ENCODE measurements around the gene BCAR1.
A peak's percentile ranks its signal among the peaks of the same experiment; 100 is the strongest.
"Not testable (repeated sequence)": the region's sequence is repeated elsewhere in the genome, so short reads cannot be mapped to it uniquely, and the experiment has no call there.

BCAR1 gene

DNA sequence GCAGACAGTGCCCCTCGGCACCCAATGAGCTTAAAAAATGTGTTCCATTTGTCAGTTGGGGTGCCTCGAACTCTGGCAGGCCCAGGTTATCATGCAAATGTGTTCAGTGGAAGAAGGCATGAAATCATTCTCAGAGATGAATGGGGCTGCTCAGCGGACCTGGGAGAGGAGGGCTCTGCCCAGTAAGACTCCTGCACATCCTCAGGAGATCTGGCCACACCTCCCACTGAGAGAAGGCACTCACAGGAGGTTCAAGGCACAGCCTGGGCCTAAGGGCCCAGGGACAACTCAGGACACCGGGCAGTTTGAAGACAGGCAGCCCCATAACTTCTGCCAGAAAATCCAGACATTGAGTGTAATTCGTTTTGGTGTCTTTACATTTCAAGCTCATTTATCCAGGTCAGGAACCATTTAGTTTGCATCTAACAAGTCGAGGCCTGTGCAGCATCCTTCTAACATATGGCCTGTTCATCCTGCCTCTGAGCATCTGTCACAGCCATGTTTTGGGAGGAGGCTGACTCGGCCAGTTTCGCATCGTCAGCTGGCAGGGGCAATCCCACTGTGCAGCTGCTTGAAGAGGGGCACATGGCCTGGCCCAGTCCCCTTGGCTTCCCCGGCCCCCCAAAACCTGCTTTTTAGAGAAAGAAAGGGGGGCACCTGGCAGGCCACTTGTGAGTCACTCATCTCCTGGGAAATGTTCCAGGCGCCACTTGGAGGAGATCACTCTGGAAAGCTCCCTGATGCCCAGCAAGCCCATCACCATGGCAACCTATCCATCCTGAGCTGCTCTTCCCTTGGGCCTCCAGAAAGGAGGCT, 31.2 kb upstream of the BCAR1 start:
- Mint-ChIP-seq H3K9me3 (no peaks in the 10 kb centered on the region), H3K4me3 (no peak overlapping the region), H3K27ac (no peak overlapping the region), H3K27me3 (peaks cover 26 to 77% of the 10 kb centered on the region in 2 donors), H3K4me1 (ENCODE audit: low read depth in 2 of 2) (peaks cover 0 to 3% of the 10 kb centered on the region in 2 donors), H3K36me3 (ENCODE audit: insufficient read depth) (peaks cover 6% of the 10 kb centered on the region)
- DNase-seq (no peak), ATAC-seq (replicated peaks) (no peak)

DNA sequence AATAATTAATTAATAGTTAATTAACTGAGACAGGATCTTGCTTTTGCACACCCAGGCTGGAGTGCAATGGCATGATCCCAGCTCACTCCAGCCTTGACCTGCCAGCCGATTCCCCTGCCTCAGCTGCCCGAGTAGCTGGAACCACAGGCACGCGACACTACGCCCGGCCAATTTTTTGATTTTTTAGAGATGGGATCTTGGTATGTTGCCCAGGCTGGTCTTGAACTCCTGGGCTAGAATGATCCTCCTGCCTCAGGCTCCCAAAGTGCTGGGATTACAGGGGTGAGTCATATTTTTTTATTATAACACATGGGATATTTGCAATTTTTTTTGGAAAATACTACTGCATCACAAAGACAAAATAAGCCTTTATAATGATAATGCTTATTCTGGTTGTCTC, 30.4 kb upstream of the BCAR1 start:
- Mint-ChIP-seq H3K4me3 (no peak overlapping the region), H3K4me1 (ENCODE audit: low read depth in 2 of 2) (no peaks in the 10 kb centered on the region), H3K36me3 (ENCODE audit: insufficient read depth) (peaks cover 5% of the 10 kb centered on the region), H3K9me3 (no peaks in the 10 kb centered on the region), H3K27ac (no peak overlapping the region), H3K27me3 (peaks cover 21 to 75% of the 10 kb centered on the region in 2 donors)
- no peak for ATAC-seq (replicated peaks)
- no peak for DNase-seq

DNA sequence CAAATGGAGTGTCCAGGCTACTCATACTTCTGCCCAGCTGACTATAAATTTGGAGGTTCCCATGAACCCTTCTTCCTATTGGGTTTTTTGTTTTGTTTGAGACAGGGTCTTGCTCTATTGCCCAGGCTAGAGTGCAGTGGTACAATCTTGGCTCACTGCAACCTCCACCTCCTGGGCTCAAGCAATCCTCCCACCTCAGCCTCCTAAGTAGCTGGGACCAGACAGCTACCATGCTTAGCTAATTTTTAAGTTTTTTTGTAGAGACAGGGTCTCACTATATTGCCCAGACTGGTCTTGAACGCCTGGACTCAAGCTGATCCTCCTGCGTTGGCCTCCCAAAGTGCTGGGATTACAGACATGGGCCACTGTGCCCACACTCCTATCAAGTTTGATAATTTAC, 29.6 kb upstream of the BCAR1 start:
- H3K27ac Mint-ChIP-seq; ATAC-seq (replicated peaks); DNase-seq; H3K9me3 Mint-ChIP-seq; H3K4me3 Mint-ChIP-seq; H3K4me1 Mint-ChIP-seq (ENCODE audit: low read depth in 2 of 2); H3K36me3 Mint-ChIP-seq (ENCODE audit: insufficient read depth): not testable (repeated sequence)
- H3K27me3 Mint-ChIP-seq = peaks cover 21 to 73% of the 10 kb centered on the region in 2 donors

DNA sequence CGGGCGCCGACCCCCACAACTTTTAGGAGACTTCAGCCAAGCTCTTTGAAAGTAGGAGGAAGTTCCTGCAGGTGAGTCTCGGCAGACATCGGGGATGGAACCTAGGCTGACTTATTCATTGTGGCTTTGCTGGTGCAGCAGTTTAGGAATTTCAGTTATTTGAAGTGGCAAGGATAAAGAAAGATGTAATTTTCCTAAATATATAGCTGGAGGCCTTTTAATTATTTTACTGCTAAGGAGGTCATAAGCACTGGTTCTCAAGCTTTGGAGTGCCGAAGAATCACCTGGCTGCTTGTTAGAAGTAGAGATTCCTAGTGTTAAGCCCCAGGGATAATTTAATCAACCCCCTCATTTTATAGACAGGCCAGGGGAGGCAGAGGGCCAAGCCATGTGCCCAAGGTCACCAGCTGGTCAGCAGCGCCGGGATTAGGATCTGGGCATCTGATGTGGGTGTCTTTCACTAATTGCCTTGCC, 28.9 kb upstream of the BCAR1 start:
- no peak for ATAC-seq (replicated peaks)
- Mint-ChIP-seq H3K36me3 (ENCODE audit: insufficient read depth) (peaks cover 5% of the 10 kb centered on the region), H3K4me3 (no peak overlapping the region), H3K27ac (no peak overlapping the region), H3K4me1 (ENCODE audit: low read depth in 2 of 2) (no peaks in the 10 kb centered on the region), H3K27me3 (peaks cover 21 to 66% of the 10 kb centered on the region in 2 donors), H3K9me3 (no peaks in the 10 kb centered on the region)
- DNase-seq = no peak

DNA sequence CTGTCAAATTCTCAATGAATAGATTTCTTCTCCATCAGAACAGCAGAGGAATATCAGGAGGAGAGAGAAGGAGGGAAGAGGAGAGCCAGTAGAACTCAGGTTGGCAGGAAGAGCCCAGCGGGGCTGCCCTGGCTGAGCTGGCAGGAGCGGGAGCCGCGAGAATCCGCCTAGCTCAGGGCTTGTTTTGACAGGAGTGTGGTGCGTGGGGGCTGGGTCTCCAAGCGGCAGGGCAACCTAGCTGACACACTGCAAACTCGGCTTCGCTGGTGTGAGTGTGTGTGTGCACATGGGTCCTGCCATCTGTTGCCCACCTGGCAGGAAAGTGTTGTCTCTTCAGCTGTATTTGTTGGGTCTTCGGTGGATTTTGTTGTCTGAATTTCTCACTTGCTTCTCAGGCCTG, 27.9 kb upstream of the BCAR1 start:
- Mint-ChIP-seq H3K4me1 (ENCODE audit: low read depth in 2 of 2) (peaks cover 4 to 5% of the 10 kb centered on the region in 2 donors), H3K27ac (peak overlapping the region in 1 of 2 donors; percentile 36), H3K4me3 (no peak overlapping the region), H3K9me3 (no peaks in the 10 kb centered on the region), H3K27me3 (peaks cover 23 to 69% of the 10 kb centered on the region in 2 donors), H3K36me3 (ENCODE audit: insufficient read depth) (peaks cover 5% of the 10 kb centered on the region)
- no peak for ATAC-seq (replicated peaks)
- DNase-seq = no peak

DNA sequence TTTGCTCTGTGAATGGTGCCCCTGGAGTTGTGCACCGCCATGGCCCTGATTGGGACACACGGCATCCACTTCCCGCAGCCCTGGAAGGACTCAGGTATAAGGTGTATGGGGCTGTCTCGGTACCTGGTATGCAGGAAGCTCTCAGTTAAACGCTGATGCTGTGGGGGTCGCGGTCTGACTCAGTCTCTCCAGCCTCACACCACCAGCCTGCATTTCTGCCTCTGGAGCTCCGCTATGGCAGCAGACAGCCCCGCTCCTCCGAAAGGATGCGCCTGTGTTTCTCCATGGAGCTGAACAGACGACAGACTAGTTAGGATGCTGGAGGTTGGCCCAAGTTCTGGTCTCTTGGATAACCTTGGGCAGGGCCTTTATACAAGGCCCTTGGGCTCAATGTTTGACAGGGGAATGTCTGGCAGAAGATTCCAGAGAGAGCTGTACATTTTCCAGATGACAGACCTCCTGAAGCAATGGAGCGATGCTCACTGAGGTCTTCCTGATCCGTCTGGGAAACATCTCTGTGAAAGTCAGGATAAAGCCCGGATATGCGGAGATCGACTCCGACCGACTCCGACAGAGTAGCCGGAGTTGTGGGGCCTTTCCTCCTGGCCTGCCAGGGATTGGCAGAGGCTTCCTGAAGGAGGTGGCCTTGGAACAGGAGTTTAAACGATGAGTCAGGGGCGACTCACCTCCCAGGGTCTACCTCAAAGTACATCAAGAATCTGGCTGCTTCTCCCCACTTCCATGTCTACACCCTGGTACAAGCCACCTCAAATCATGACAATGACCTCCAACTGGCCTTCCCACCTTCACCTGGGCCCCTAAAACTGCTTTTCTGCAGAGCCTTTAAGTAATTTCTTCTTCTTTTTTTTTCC, 21.9 kb upstream of the BCAR1 start:
- no peak for ATAC-seq (replicated peaks)
- H3K27me3 Mint-ChIP-seq = peaks cover 20 to 42% of the 10 kb centered on the region in 2 donors
- no peak overlapping the region for H3K27ac Mint-ChIP-seq
- peaks cover 2% of the 10 kb centered on the region for H3K36me3 Mint-ChIP-seq (ENCODE audit: insufficient read depth)
- peaks cover 4 to 5% of the 10 kb centered on the region in 2 donors for H3K4me1 Mint-ChIP-seq (ENCODE audit: low read depth in 2 of 2)
- H3K4me3 Mint-ChIP-seq = no peak overlapping the region
- no peak for DNase-seq
- H3K9me3 Mint-ChIP-seq = no peaks in the 10 kb centered on the region

DNA sequence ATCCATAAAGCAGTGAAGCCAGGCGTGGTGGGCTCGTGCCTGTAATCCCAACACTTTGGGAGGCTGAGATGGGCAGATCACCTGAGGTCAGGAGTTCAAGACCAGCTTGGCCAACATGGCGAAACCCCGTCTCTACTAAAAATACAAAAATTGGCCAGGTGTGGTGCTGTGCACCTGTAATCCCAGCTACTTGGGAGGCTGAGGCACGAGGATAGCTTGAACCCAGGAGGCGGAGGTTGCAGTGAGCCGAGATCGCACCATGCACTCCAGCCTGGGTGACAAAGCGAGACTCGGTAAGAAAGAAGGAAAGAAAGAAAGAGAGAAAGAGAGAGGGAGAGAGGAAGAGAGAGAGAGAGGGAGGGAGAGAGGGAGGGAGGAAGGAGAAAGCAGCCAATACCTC, 21.2 kb upstream of the BCAR1 start:
- not testable (repeated sequence) for H3K4me1 Mint-ChIP-seq (ENCODE audit: low read depth in 2 of 2); ATAC-seq (replicated peaks)

DNA sequence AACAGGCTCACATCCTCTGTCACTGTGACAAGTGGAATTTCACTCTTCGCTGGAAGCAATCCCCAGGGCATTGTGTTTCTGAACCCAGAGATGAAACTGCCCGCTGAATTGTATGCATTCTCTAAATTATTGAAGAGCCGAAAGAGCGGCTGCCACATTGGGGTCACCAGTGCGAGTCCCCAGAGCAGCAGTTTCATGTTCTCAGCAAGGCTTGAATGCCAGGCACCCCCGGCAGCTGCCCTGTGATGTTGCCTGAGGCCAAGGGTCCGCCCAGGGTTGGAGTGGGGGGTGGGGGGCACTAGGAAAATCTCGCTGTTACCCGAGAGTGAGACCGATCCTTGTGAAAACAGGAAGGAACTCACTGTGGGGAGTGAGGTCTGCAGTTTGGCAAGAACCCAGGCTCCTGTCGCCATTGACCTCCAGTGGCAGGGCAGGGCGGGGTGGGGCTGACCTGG, 20.7 kb upstream of the BCAR1 start:
- Mint-ChIP-seq H3K4me1 (ENCODE audit: low read depth in 2 of 2) (peaks cover 4 to 5% of the 10 kb centered on the region in 2 donors), H3K27ac (no peak overlapping the region), H3K27me3 (peaks cover 20 to 40% of the 10 kb centered on the region in 2 donors), H3K4me3 (no peak overlapping the region), H3K36me3 (ENCODE audit: insufficient read depth) (no peaks in the 10 kb centered on the region), H3K9me3 (no peaks in the 10 kb centered on the region)
- ATAC-seq (replicated peaks) (no peak), DNase-seq (no peak)

More for the DNA sequence above, 21.2 kb upstream of the BCAR1 start:
- H3K9me3 Mint-ChIP-seq; H3K27ac Mint-ChIP-seq; H3K4me3 Mint-ChIP-seq; DNase-seq; H3K36me3 Mint-ChIP-seq (ENCODE audit: insufficient read depth): not testable (repeated sequence)
- H3K27me3 Mint-ChIP-seq = peaks cover 20 to 40% of the 10 kb centered on the region in 2 donors

DNA sequence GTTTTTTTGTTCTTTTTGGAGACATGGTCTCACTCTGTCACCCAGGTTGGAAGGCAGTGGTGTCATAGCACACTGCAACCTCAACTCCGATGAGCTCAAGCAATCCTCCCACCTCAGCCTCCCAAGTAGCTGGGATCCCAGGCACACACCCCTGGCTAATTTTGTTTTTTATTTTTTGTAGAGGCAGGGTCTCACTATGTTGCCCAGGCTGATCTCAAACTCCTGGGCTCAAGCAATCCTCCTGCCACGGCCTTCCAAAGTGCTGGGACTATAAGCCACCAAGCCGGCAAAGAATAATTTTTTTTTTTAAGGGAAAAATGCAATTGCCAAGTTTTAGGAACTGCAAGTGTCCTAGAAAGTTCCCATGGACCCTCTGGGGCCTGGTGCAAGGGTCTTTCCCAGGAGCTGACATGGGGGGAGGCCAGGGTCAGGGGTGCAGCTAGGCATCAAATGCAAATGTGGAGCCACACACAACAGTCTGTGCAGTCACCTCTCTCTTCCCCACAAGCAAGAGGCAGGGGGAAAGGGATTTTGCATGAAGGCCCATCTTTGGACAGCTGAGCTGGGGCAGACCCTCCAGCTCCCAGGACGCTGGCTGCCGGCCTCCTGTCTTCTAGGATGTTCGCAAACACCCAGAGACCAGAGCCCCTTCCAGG, 20.1 kb upstream of the BCAR1 start:
- Mint-ChIP-seq H3K4me3 (no peak overlapping the region), H3K36me3 (ENCODE audit: insufficient read depth) (no peaks in the 10 kb centered on the region), H3K27me3 (peaks cover 24 to 44% of the 10 kb centered on the region in 2 donors), H3K4me1 (ENCODE audit: low read depth in 2 of 2) (peaks cover 4 to 5% of the 10 kb centered on the region in 2 donors), H3K27ac (no peak overlapping the region), H3K9me3 (no peaks in the 10 kb centered on the region)
- DNase-seq = no peak
- ATAC-seq (replicated peaks) = no peak

DNA sequence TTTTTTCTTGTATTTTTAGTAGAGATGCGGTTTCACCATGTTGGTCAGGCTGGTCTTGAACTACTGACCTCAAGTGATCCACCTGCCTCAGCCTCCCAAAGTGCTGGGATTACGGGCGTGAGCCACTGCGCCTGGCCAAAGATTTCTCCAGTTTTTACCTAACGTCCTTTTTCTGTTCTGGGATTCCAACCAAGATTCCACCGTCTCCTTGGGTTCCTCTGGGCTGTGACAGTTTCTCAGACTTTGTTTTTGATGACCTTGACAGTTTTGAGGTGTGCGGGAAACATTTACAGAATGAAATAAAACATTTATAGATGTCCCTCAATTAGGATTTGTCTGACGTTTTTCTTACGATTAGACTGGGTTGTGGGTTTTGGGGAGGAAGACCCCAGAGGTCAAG, 17.9 kb upstream of the BCAR1 start:
- ATAC-seq (replicated peaks); H3K36me3 Mint-ChIP-seq (ENCODE audit: insufficient read depth); H3K4me3 Mint-ChIP-seq; H3K27ac Mint-ChIP-seq; H3K9me3 Mint-ChIP-seq; DNase-seq; H3K4me1 Mint-ChIP-seq (ENCODE audit: low read depth in 2 of 2): not testable (repeated sequence)
- H3K27me3 Mint-ChIP-seq = peaks cover 26 to 50% of the 10 kb centered on the region in 2 donors

DNA sequence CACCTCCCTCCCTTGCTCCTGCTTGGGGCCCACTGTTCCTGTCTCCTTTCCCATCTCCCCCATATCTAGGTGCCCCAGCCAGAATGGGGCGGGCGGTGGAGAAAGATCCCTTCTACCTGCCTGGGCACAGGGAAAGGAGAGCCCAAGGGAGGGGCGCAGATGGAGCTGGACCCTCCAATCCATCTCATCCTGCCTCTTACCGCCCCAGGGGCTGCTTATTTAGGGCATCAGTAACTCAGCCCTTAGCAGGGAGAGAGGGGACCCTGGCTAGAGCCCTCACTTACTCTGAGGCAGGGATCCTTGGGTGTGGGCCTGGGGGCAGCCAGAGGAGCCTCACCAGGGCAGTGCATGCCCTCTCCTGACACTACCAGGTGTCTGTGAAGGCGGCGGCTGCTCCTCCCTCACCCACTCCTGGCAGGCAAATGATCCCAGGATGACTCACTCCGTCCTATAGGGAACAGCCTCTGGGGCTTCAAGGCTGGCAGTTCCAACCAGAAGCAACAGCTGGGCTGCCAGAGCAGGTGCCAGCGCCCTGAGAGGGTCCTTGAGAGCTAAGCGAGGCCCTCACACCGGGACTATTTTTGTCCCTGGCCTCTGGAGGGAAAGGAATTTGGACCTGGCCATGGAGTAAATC, 16.3 kb upstream of the BCAR1 start:
- peaks cover 0 to 4% of the 10 kb centered on the region in 2 donors for H3K4me1 Mint-ChIP-seq (ENCODE audit: low read depth in 2 of 2)
- DNase-seq (no peak), ATAC-seq (replicated peaks) (no peak)
- H3K27ac Mint-ChIP-seq = no peak overlapping the region
- no peaks in the 10 kb centered on the region for H3K9me3 Mint-ChIP-seq
- H3K36me3 Mint-ChIP-seq (ENCODE audit: insufficient read depth) = no peaks in the 10 kb centered on the region
- peaks cover 40 to 51% of the 10 kb centered on the region in 2 donors for H3K27me3 Mint-ChIP-seq
- no peak overlapping the region for H3K4me3 Mint-ChIP-seq

DNA sequence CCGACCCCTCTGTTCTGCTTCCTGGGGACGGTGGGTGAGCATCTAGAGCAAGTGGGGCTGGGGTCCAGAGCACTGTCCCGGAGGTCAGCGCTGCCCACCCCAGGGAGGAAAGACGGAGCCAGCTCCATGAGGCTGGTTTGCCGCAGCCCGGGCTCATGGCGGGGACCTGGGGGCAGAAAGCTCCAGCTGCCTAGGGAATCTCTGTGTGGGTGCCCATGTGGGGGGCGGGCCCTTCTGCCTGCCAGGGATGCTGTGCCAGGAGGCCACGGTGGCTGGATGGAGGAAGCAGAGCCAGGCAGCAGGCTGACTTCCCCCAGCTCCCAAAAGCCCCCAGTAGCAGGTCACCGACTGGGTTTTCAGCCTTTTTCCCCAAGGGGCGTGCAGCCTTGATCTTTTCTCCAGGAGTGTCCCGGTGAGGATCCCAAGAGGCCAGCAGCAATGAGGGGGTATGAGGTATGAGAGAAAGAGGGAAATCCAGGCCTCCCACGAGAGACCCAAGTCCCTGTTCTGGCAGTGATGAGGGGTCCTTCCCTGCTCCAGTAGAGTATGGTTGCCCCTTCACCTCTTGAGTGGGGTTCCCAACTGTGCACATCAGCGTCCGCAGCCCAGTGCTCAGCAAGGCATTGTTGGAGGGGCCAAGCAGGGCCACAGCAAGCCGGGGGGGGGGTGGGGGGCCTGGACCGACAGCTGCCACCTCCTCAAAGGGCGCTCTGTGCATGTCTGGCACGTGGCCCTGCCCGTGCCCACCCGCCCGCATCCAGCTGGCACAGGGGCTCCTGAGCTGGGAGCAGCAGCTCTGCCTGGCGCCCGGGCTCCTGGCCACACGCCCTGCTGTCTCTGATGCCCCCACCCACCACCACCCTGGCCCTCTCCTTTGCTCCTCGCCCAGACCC, 15.6 kb upstream of the BCAR1 start:
- Mint-ChIP-seq H3K36me3 (ENCODE audit: insufficient read depth) (no peaks in the 10 kb centered on the region), H3K4me1 (ENCODE audit: low read depth in 2 of 2) (peaks cover 0 to 6% of the 10 kb centered on the region in 2 donors), H3K4me3 (peak overlapping the region; percentile 71 to 76), H3K9me3 (no peaks in the 10 kb centered on the region), H3K27ac (peak overlapping the region in 1 of 2 donors; percentile 57), H3K27me3 (peaks cover 44 to 53% of the 10 kb centered on the region in 2 donors)
- DNase-seq (no peak), ATAC-seq (replicated peaks) (no peak)
